K562 (cell line): ENCODE data around the gene YPEL3. TPM values are rescaled to one million over a fixed set of nuclear protein-coding genes. Genes with fewer than 3 reads are reported as not detected.
A peak's percentile ranks its signal among the peaks of the same experiment; 100 is the strongest.

Source experiments
- E2F6 ChIP-seq, 2 experiments: IDR thresholded peaks; 2 replicates each; pipeline ENCODE4 v1.6.1; 2011; ENCODE audit warnings: borderline replicate concordance in 1 of 2, control low read depth in 1 of 2, low read depth in 1 of 2, low read length in 1 of 2, mild to moderate bottlenecking in 1 of 2, mixed read lengths in 1 of 2, moderate library complexity in 1 of 2; ENCODE audit not compliant: insufficient read depth in 1 of 2, insufficient read length in 1 of 2, poor library complexity in 1 of 2, severe bottlenecking in 1 of 2; ENCODE audit errors: extremely low read depth in 1 of 2
- ELF1 ChIP-seq: fragments of 200-800 bp; sonication (Bioruptor generic); IDR thresholded peaks from 2 replicates; pipeline ENCODE4 v1.6.1; 2016; ENCODE audit warnings: missing genetic modification characterization, missing compliant biosample characterization
- FOXO4 ChIP-seq: fragments of 450-650 bp; formaldehyde crosslinking; IDR thresholded peaks from 2 replicates; pipeline ENCODE4 v1.4.0; 2020; ENCODE audit warnings: mild to moderate bottlenecking, moderate library complexity
- HDAC6 ChIP-seq: IDR thresholded peaks from 2 replicates; pipeline ENCODE4 v1.6.1; 2012; ENCODE audit warnings: low read depth, mild to moderate bottlenecking, control low read depth, inconsistent platforms, low read length, moderate library complexity
- KLF6 ChIP-seq: fragments of 250-450 bp; sonication (Bioruptor Pico); IDR thresholded peaks from 2 replicates; pipeline ENCODE4 v1.4.0; 2020; ENCODE audit warnings: mild to moderate bottlenecking, moderate library complexity, borderline replicate concordance
- LEF1 ChIP-seq: fragments of 450-650 bp; IDR thresholded peaks from 2 replicates; pipeline ENCODE4 v1.6.1; 2016; ENCODE audit warnings: mild to moderate bottlenecking
- MAFK ChIP-seq: IDR thresholded peaks from 2 replicates; pipeline ENCODE4 v1.6.1; 2011; ENCODE audit warnings: low read length, improper control_type of control experiment
- MBD2 ChIP-seq: sonication (generic); IDR thresholded peaks from 2 replicates; pipeline ENCODE4 v1.6.1; 2016; ENCODE audit warnings: low read depth, borderline replicate concordance
- SIN3A ChIP-seq, 2 experiments: fragments of 150-350 bp in 1 of 2; IDR thresholded peaks; 2 replicates each; pipeline ENCODE4 v1.6.1; 2011 to 2016; ENCODE audit warnings: borderline replicate concordance in 2 of 2, low read depth in 2 of 2, low read length in 2 of 2, mild to moderate bottlenecking in 2 of 2, moderate library complexity in 2 of 2; ENCODE audit not compliant: control insufficient read depth in 1 of 2
- TBL1XR1 ChIP-seq, 2 experiments: IDR thresholded peaks; 2 replicates each; pipeline ENCODE4 v1.6.1; 2012; ENCODE audit warnings: improper control_type of control experiment in 2 of 2, low read length in 2 of 2, mild to moderate bottlenecking in 1 of 2
- TEAD2 ChIP-seq: fragments of 450-650 bp; IDR thresholded peaks from 2 replicates; pipeline ENCODE4 v1.6.1; 2016; ENCODE audit warnings: missing genetic modification characterization, control low read depth, missing compliant biosample characterization
- TRIM28 ChIP-seq: fragments of 450-650 bp; IDR thresholded peaks from 2 replicates; pipeline ENCODE4 v1.6.1; 2017
- U2AF1 ChIP-seq: fragments of 200-400 bp; formaldehyde crosslinking; optimal IDR thresholded peaks from 2 replicates; pipeline ENCODE3; 2017; ENCODE audit warnings: mild to moderate bottlenecking, low read depth, low read length, moderate library complexity
- U2AF2 ChIP-seq: fragments of 200-400 bp; formaldehyde crosslinking; optimal IDR thresholded peaks from 2 replicates; pipeline ENCODE3; 2017; ENCODE audit warnings: low read depth, mild to moderate bottlenecking, low read length
- XRCC3 ChIP-seq: fragments of 450-650 bp; IDR thresholded peaks from 2 replicates; pipeline ENCODE4 v1.6.1; 2017; ENCODE audit warnings: mild to moderate bottlenecking, moderate library complexity
- ZNF124 ChIP-seq: sonication (generic); formaldehyde crosslinking; IDR thresholded peaks from 2 replicates; pipeline ENCODE4 v1.8.1; 2022; ENCODE audit warnings: missing genetic modification reagents
- ZNF699 ChIP-seq: fragments of 250-450 bp; sonication (Bioruptor Pico); IDR thresholded peaks from 2 replicates; pipeline ENCODE4 v1.8.0; 2021; ENCODE audit warnings: mild to moderate bottlenecking, moderate library complexity; ENCODE audit not compliant: insufficient replicate concordance
- ZNF780A ChIP-seq: fragments of 250-450 bp; sonication (Bioruptor Pico); IDR thresholded peaks from 2 replicates; pipeline ENCODE4 v1.5.0; 2021; ENCODE audit warnings: mild to moderate bottlenecking
- ZNF785 ChIP-seq: fragments of 250-450 bp; sonication (Bioruptor Pico); IDR thresholded peaks from 2 replicates; pipeline ENCODE4 v1.4.0; 2020; ENCODE audit warnings: mild to moderate bottlenecking
- polyA plus RNA-seq, 8 experiments: library from polyadenylated mRNA; depleted of rRNA in 4 of 8; stranded (reverse) in 5 of 8; unstranded in 3 of 8; fragments of >200 nt; fragmentation: Nextera tagmentation in 2 of 8; fragmentation: Illumina TruSeq in 1 of 8; extraction: Ambion mirVana in 2 of 8; extraction: Trizol in 1 of 8; gene quantifications; 2 replicates each; pipeline versions ENCODE4 v1.2.1 to v1.2.3, GENCODE V29; 2011 to 2014; ENCODE audit warnings: inconsistent platforms in 1 of 8, missing spikeins in 1 of 8
- total RNA-seq, 7 experiments: library from RNA; depleted of rRNA in 6 of 7; stranded (reverse); fragments of >200 nt in 6 of 7; fragmentation: Illumina TruSeq in 2 of 7; extraction: Trizol in 2 of 7; gene quantifications; 2 replicates each; pipeline versions ENCODE4 v1.2.1 to v1.2.3, GENCODE V29; 2011 to 2021; ENCODE audit warnings: low replicate concordance in 1 of 7
- TF ChIP-seq, protein P1 (sequence below): fragments of 250-450 bp; sonication (Bioruptor Pico); IDR thresholded peaks from 2 replicates; pipeline ENCODE4 v1.5.0; 2020; ENCODE audit warnings: mild to moderate bottlenecking
- TF ChIP-seq, protein P2 (sequence below): sonication (generic); formaldehyde crosslinking; IDR thresholded peaks from 2 replicates; pipeline ENCODE4 v1.8.0; 2022; ENCODE audit warnings: mild to moderate bottlenecking, missing genetic modification reagents

YPEL3 gene
- total and polyA plus RNA-seq, 9 of the 15 experiments (the other 6 are each of a cell fraction or from before 2014, with no cell fraction given) = 0.41 to 15.0 (median 2.9) TPM

GRCh38 chr16:30065102-30065942 lies 30.7 kb downstream of the YPEL3 start, which contains the start of gene ALDOA (continued):
- TF ChIP-seq FOXO4 (CRISPR knock-in tag) (no peak; the same call in 1 of the 2 replicates), U2AF2 (no peak), MBD2 (peak; percentile 59; the same call in 1 of the 2 replicates), TBL1XR1 (IDR thresholded peaks at IDR 0.05; ENCODE audit: low read length in 2 of 2) (peak in 1 of 2 experiments; percentile 39; a peak in 2 of 4 replicates), MAFK (peak; percentile 86), XRCC3 (no peak), E2F6 (IDR thresholded peaks at IDR 0.05; ENCODE audit: borderline replicate concordance in 1 of 2, extremely low read depth in 1 of 2, insufficient read depth in 1 of 2, insufficient read length in 1 of 2, low read depth in 1 of 2, low read length in 1 of 2, poor library complexity in 1 of 2, severe bottlenecking in 1 of 2) (peak; percentile 86 to 95), LEF1 (peak; percentile 54; the same call in 1 of the 2 replicates), TRIM28 (0 out of 2 replicates have a peak, but pooled peaks have one; percentile 14), HDAC6 (no peak), KLF6 (CRISPR knock-in tag) (peak; percentile 29; the same call in 1 of the 2 replicates), ZNF699 (CRISPR knock-in tag) (no peak), ZNF785 (CRISPR knock-in tag) (no peak), ZNF124 (CRISPR knock-in tag) (no peak), U2AF1 (peak; percentile 93), SIN3A (IDR thresholded peaks at IDR 0.05; ENCODE audit: borderline replicate concordance in 2 of 2, control insufficient read depth in 1 of 2, low read depth in 2 of 2, low read length in 2 of 2) (peak; percentile 68 to 95), ELF1 (peak; percentile 91), ZNF780A (CRISPR knock-in tag) (no peak), TEAD2 (tag) (no peak)
- TF ChIP-seq, protein P1, sequence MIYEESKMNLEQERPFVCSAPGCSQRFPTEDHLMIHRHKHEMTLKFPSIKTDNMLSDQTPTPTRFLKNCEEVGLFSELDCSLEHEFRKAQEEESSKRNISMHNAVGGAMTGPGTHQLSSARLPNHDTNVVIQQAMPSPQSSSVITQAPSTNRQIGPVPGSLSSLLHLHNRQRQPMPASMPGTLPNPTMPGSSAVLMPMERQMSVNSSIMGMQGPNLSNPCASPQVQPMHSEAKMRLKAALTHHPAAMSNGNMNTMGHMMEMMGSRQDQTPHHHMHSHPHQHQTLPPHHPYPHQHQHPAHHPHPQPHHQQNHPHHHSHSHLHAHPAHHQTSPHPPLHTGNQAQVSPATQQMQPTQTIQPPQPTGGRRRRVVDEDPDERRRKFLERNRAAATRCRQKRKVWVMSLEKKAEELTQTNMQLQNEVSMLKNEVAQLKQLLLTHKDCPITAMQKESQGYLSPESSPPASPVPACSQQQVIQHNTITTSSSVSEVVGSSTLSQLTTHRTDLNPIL (CRISPR knock-in tag) = 0 out of 2 replicates have a peak, but pooled peaks have one; percentile 28
- TF ChIP-seq, protein P2, sequence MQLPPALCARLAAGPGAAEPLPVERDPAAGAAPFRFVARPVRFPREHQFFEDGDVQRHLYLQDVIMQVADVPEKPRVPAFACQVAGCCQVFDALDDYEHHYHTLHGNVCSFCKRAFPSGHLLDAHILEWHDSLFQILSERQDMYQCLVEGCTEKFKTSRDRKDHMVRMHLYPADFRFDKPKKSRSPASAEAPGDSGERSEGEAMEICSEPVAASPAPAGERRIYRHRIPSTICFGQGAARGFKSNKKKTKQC = no peak; the same call in 1 of the 2 replicates
